Measurements from ENCODE around the gene SQSTM1.

GRCh38 chr5:179806250-179807048 is 14.3 kb upstream of the SQSTM1 start, which contains the start of gene MGAT4B:
- TF ChIP-seq CTCF (conservative IDR thresholded peaks at IDR 0.05; ENCODE audit: low read length) = no peak
- TF ChIP-seq EZH2phosphoT487 (IDR thresholded peaks at IDR 0.05; ENCODE audit: borderline replicate concordance, low read depth, low read length) = no peak

All from OCI-LY7 (cell line).